Epithelial cell of esophagus (primary cell): ENCODE results near the gene HPSE2.

ENCODE experiments used
- DNase-seq: peaks from one replicate; pipeline ENCODE4 v3.0.0; 2010; ENCODE audit warnings: low read depth
- H3K4me3 ChIP-seq: 2 replicates; pipeline ENCODE4 v1.5.1; 2011; ENCODE audit warnings: mild to moderate bottlenecking, low read length, control low read depth
- CTCF ChIP-seq: IDR thresholded peaks from 2 replicates; pipeline ENCODE4 v1.5.1; 2011; ENCODE audit warnings: low read depth, mild to moderate bottlenecking, low read length, control low read depth, inconsistent platforms; ENCODE audit not compliant: insufficient read depth; ENCODE audit errors: missing control alignments

The HPSE2 gene

GRCh38 chr10:98610301-98610700, 625.4 kb downstream of the HPSE2 start:
- DNase-seq, result no peak
- TF ChIP-seq CTCF, result no peak
- H3K4me3 ChIP-seq, result no peak overlapping the region

DNA sequence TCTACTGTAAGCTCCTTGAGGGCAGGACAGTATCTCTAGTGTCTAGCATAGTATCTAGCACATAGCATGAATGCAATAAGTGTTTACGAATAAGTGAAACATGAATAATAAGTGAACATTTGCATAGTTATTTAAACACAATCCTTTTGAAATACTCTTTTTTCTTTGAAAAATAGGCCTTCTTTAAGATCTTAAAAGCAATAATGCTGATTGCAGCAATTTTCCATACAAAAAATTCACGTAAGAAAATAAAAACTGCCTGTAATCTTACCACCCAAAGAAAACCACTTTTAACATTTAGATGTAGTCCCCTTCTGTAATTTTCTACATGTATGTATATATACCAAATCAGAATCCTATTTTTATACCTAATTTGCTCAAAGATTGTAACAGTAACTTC, 626.4 kb downstream of the HPSE2 start:
- TF ChIP-seq CTCF, result no peak
- DNase-seq, result no peak
- H3K4me3 ChIP-seq, result no peak overlapping the region

DNA sequence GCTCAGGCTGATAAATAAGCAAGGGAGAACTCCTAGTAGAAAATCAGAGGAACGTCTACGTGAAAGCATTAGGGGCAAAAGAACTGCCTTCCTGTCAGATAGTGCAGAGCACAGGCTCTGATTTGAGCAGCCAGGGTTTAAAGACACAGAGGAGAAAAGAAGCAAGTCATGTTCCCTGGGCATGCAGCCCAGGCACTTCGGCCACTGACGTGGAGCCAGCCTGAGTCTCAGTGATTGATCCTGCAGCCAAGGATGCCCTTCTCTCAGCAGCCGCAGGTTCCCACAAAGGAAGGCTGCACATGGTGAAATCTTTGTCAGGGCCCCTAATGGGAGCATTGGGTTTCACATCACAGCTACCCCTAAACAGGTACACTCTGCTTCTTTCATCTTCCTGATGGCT, 627.2 kb downstream of the HPSE2 start:
- H3K4me3 ChIP-seq, result no peak overlapping the region
- TF ChIP-seq CTCF, result no peak
- no peak for DNase-seq

- H3K4me3 ChIP-seq, result no peak overlapping the region
- no peak for TF ChIP-seq CTCF
- DNase-seq, result no peak
Observed at GRCh38 chr10:98602224-98602623, 633.4 kb downstream of the HPSE2 start.

GRCh38 chr10:98599032-98599610, 636.5 kb downstream of the HPSE2 start:
- DNase-seq, result no peak
- TF ChIP-seq CTCF, result no peak
- H3K4me3 ChIP-seq, result no peak overlapping the region

GRCh38 chr10:98596404-98596803, 639.2 kb downstream of the HPSE2 start:
- no peak for TF ChIP-seq CTCF
- DNase-seq, result no peak
- H3K4me3 ChIP-seq, result no peak overlapping the region

- H3K4me3 ChIP-seq, result no peak overlapping the region
- DNase-seq, result no peak
- TF ChIP-seq CTCF, result no peak
Observed at GRCh38 chr10:98589691-98590090, 646.0 kb downstream of the HPSE2 start.
